ENCODE data around the gene RHOT2.

The RHOT2 gene

GRCh38 chr16:702341-702740 is 34.4 kb downstream of the RHOT2 start:
- no peak for DNase-seq

DNA sequence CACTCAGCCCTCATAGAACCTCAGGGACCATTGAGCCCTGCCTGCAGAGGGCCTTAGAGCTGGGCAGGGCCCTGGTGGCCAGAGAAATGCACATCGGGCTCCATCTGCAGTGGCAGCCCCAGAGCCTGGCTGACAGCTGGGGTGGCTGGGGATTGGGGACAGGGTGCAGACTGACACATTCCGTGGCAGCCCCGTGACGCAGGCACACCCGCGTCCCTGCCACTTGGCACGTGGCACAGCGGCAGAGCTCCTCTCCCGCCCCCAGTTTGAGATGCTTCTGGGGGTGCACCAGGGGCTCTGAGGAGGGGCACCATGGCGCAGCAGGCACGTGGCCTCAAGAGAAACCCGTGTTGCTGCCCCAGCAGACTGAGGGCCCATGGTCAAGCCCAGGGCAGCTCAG is 35.5 kb downstream of the RHOT2 start:
- DNase-seq, result no peak

DNA sequence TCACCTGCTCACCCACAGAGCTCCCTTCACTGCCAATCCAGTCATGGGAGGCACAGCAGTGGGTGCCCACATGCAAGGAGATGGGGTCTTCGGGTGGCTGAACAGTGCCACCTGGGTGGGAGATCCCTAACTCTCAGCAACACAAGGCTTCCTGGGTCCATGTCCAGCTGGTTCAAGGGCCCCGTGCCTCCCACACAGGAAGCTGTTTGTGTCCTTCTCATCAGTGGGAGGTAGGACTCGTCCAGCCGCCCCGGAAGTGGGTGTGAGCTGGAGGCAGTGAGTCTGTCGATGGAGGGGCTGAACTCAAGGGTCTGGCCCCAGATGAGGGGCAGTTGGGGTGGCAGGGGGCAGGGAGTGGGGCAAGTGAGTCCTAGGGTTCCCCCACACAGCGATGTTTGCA is 36.1 kb downstream of the RHOT2 start:
- DNase-seq, result no peak

- no peak for DNase-seq
Measured at GRCh38 chr16:704552-705380, 36.8 kb downstream of the RHOT2 start.

- DNase-seq, result no peak
Measured at GRCh38 chr16:705431-706188, 37.7 kb downstream of the RHOT2 start, which contains the start of gene FBXL16. Gene FBXL16 (minus strand): TSS chr16:705801. CDS start chr16:697405, 8,396 bp downstream.

DNA sequence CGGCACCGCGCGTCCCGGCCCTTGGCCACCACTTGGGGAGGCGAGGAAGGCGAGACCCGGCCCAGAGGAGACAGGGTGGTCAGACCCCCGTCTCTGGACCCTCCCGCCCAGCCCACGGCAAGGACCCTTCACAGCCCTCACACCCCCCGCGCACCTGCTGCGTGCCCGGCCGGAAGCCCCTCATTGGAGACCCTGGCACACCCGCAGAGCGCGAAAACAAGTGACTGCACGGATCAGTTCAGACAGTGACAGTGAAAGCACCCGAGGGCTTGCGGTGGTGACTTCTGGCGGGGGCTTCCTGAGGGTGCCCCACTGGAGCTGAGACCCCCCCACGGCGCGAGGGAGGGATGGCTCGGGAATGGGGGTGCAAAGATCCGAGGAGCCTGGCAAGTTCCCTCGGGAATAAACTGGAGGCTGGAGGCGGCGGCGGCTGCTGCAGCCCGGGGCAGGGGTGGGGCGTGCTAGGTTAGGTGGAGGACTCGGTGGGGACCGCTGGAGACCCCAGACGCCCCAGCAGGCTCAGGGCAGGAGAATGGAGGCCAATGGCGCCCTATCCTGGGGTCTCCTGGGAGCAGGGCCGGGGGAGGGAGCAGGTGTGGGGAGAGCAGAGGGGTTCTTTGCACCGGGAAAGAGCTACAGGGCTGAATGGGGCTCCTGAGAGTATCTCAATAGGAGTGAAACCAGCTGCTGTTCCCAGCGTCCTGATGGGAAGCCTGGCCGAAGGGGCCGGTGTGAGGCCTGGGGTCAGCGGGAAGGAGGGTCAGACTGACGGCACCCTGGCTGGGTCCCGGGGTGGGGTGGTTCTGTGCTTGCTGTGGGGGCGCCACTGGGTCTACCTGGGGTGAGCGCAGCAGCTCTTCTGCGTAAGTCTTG is 38.5 kb downstream of the RHOT2 start:
- DNase-seq, result no peak

- no peak for DNase-seq
Measured at GRCh38 chr16:707062-707538, 39.2 kb downstream of the RHOT2 start.

GRCh38 chr16:708019-708418 is 40.1 kb downstream of the RHOT2 start:
- no peak for DNase-seq

DNA sequence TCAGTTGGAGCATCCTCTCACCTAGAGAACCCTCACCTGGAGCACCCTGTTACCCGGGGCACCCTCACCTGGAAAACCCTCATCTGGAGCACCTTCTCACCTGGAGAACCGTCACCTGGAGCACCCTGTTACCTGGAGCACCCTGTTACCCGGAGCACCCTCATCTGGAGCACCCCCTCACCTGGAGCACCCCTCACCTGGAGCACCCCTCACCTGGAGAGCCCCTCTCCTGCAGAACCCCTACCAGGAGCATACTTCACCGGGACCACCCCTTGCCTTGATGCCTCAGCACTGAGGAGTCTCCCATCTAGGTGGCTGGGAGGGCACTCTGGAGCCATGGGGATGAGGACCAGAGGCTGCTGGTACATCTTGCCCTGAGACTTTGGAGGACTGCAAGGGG is 41.0 kb downstream of the RHOT2 start:
- DNase-seq, result no peak

- no peak for DNase-seq
Measured at GRCh38 chr16:709566-710499, 41.9 kb downstream of the RHOT2 start.

- no peak for DNase-seq
Measured at GRCh38 chr16:710500-711075, 42.7 kb downstream of the RHOT2 start.

- no peak for DNase-seq
Measured at GRCh38 chr16:711084-711483, 43.2 kb downstream of the RHOT2 start.

- peak; percentile 63 for DNase-seq
Measured at GRCh38 chr16:711548-712320, 43.8 kb downstream of the RHOT2 start.

DNA sequence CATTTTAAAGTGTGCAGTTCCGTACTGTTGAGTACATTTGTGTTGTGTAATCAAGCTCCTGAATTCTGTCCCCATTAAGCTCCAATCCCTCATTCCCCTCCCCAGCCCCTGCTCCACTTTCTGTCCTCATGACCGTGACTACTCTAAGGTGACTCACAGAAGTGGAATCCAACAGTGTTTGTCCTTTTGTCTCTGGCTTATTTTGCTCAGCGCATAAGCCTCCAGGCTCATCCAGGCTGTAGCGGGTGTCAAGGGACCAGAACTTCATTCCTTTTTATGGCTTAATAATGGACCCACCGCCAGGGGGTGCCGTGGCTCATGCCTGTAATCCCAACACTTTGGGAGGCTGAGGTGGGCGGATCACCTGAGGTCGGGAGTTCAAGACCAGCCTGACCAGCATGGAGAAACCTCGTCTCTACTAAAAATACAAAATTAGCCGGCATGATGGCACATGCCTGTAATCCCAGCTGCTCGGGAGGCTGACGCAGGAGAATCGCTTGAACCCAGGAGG is 44.9 kb downstream of the RHOT2 start:
- peak; percentile 21 for DNase-seq

GRCh38 chr16:714079-714478 is 46.1 kb downstream of the RHOT2 start:
- no peak for DNase-seq

DNA sequence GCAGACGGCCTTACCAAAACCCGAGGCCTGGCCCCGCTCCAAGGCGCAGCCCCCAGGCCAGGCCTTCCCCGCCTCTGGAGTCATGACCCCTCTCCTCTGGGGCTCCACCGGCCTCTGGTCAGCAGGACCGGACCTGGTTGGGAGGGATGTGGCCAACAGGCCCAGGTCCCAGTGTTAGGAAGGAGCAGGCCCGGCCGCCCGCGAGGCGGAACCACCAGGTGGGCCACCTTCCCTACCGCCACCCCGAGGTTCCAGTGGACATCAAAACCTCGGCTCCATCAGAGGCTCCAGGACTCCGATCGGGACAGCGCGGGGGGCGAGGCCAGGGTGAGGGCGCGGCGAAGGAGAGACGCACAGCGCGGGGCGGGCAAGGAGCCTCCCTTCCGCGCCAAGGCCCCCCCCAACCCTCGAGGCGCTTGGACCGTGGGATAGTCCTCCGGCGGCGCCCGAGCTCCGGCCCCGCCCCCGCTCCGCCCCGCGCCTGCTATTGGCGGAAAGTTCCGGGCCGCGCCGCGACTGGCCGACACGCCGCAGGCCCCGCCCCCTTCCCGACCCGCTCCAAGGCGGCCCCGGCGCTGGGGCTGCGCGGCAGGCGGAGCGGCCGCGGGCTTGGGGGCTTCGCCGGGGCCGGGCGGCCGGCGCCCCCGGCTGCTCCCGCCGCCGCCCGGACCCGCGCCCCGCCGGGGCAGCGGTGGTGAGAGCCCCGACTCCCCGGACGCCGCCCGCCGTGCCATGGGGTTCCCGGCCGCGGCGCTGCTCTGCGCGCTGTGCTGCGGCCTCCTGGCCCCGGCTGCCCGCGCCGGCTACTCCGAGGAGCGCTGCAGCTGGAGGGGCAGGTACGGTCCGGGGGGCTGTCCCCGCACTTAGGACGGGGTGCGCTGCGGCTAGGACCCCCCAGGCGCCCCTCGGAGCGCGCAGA is 46.9 kb downstream of the RHOT2 start, which contains the start of gene METRN:
Gene METRN (plus strand): TSS at position 561 of the 919 bp plus-strand sequence. CDS start 172 bp downstream, at position 733.
- DNase-seq, result peak; percentile 85

GRCh38 chr16:715477-716199 is 47.7 kb downstream of the RHOT2 start:
- no peak for DNase-seq

GRCh38 chr16:716200-716568 is 48.3 kb downstream of the RHOT2 start:
- DNase-seq, result no peak

Data from effector CD8-positive, alpha-beta T cell (primary cell).